Peyer's patch (tissue), 4 donors: ENCODE data around the gene LDLRAD4.

Experiments used
- POLR2A ChIP-seq, 2 donors: fragments of 450-650 bp; IDR thresholded peaks; one replicate each; pipeline ENCODE4 v1.5.1; 2017; ENCODE audit warnings: antibody characterized with exemption in 2 of 2, mild to moderate bottlenecking in 2 of 2, moderate library complexity in 2 of 2
- TF ChIP-seq, protein P1 (sequence below), 6 experiments: fragments of 450-650 bp in 4 of 6; fragments of 200-600 bp in 2 of 6; sonication (generic) in 1 of 6; IDR thresholded peaks; one replicate each; pipeline ENCODE4 v1.5.1; 2017 to 2019; ENCODE audit warnings: antibody characterized with exemption in 6 of 6, mild to moderate bottlenecking in 3 of 6, moderate library complexity in 1 of 6

DNA sequence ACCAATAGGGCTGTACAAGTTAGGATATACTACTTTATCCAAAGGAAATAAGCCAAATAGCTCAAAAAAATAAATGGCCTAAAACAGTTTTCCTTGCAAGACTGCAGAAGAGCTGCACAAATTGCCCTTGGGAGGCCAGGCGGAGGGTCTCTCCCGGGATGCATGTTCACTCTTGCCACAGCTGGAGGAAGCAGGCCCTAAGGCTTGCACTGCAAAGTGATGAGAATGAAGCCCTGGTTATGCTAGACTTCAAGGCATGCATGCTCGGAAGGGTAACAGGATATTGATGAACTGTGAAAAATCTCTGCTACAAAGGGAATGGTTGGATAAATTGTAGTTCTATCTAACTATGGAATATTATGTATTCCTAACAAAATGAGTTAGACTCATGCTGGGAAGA lies 27.5 kb upstream of the LDLRAD4 start:
- TF ChIP-seq, protein P1, sequence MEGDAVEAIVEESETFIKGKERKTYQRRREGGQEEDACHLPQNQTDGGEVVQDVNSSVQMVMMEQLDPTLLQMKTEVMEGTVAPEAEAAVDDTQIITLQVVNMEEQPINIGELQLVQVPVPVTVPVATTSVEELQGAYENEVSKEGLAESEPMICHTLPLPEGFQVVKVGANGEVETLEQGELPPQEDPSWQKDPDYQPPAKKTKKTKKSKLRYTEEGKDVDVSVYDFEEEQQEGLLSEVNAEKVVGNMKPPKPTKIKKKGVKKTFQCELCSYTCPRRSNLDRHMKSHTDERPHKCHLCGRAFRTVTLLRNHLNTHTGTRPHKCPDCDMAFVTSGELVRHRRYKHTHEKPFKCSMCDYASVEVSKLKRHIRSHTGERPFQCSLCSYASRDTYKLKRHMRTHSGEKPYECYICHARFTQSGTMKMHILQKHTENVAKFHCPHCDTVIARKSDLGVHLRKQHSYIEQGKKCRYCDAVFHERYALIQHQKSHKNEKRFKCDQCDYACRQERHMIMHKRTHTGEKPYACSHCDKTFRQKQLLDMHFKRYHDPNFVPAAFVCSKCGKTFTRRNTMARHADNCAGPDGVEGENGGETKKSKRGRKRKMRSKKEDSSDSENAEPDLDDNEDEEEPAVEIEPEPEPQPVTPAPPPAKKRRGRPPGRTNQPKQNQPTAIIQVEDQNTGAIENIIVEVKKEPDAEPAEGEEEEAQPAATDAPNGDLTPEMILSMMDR (IDR thresholded peaks at IDR 0.05): no peak
- TF ChIP-seq POLR2A (IDR thresholded peaks at IDR 0.05): no peak
